Measurements from ENCODE around the gene PRPF19.

DNA sequence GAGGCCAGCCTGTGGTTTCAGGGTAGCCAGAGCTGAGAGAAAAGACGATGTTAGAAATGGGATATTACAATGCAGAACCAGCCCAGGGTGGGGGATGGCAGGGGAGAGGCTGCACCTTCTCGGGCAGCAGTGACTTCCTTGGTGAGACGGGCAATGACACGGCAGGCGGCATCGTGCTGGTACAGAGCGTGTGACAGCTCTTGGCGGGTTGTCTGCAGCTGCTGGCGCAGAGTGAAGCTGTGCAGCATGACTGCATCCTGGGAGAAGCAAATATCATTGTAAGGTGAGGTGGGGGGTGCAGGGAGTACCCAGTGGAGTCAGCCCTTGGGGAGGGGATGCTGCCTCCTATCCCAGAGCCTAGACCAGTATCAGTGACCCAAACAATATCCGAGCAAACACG is 3.8 kb downstream of the PRPF19 start:
- TF ChIP-seq, protein P1, sequence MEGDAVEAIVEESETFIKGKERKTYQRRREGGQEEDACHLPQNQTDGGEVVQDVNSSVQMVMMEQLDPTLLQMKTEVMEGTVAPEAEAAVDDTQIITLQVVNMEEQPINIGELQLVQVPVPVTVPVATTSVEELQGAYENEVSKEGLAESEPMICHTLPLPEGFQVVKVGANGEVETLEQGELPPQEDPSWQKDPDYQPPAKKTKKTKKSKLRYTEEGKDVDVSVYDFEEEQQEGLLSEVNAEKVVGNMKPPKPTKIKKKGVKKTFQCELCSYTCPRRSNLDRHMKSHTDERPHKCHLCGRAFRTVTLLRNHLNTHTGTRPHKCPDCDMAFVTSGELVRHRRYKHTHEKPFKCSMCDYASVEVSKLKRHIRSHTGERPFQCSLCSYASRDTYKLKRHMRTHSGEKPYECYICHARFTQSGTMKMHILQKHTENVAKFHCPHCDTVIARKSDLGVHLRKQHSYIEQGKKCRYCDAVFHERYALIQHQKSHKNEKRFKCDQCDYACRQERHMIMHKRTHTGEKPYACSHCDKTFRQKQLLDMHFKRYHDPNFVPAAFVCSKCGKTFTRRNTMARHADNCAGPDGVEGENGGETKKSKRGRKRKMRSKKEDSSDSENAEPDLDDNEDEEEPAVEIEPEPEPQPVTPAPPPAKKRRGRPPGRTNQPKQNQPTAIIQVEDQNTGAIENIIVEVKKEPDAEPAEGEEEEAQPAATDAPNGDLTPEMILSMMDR (IDR thresholded peaks at IDR 0.05) = no peak
- no peak for TF ChIP-seq POLR2A (IDR thresholded peaks at IDR 0.05)
